Activated CD4-positive, alpha-beta T cell treated with anti-CD3 and anti-CD28 coated beads for 48 hours (primary cell): ENCODE results near the gene RXFP2.

ENCODE experiments used
- DNase-seq: peaks from one replicate; pipeline ENCODE4 v3.0.0-alpha.2; 2020

Gene RXFP2

GRCh38 chr13:31768351-31768750 lies 29.0 kb downstream of the RXFP2 start:
- DNase-seq, result no peak

- no peak for DNase-seq
Observed at GRCh38 chr13:31769575-31769974, 30.2 kb downstream of the RXFP2 start.

- DNase-seq, result no peak
Observed at GRCh38 chr13:31772231-31772630, 32.9 kb downstream of the RXFP2 start.

GRCh38 chr13:31773538-31773937 lies 34.2 kb downstream of the RXFP2 start:
- no peak for DNase-seq

GRCh38 chr13:31774186-31774750 lies 34.9 kb downstream of the RXFP2 start:
- no peak for DNase-seq

- no peak for DNase-seq
Observed at GRCh38 chr13:31775148-31775547, 35.8 kb downstream of the RXFP2 start.

GRCh38 chr13:31775686-31776085 lies 36.4 kb downstream of the RXFP2 start:
- DNase-seq, result no peak

- DNase-seq, result no peak
Observed at GRCh38 chr13:31781064-31781463, 41.7 kb downstream of the RXFP2 start.

GRCh38 chr13:31786011-31786410 lies 46.7 kb downstream of the RXFP2 start:
- DNase-seq, result no peak

- no peak for DNase-seq
Observed at GRCh38 chr13:31790992-31791391, 51.7 kb downstream of the RXFP2 start.

- no peak for DNase-seq
Observed at GRCh38 chr13:31793246-31793645, 53.9 kb downstream of the RXFP2 start.

GRCh38 chr13:31794452-31794851 lies 55.1 kb downstream of the RXFP2 start:
- no peak for DNase-seq

- DNase-seq, result no peak
Observed at GRCh38 chr13:31797154-31797775, 57.9 kb downstream of the RXFP2 start.

GRCh38 chr13:31798189-31798588 lies 58.9 kb downstream of the RXFP2 start:
- no peak for DNase-seq

- no peak for DNase-seq
Observed at GRCh38 chr13:31801088-31801487, 61.8 kb downstream of the RXFP2 start.

- no peak for DNase-seq
Observed at GRCh38 chr13:31803311-31803710, 64.0 kb downstream of the RXFP2 start.

- no peak for DNase-seq
Observed at GRCh38 chr13:31805841-31806240, 66.5 kb downstream of the RXFP2 start.

GRCh38 chr13:31807090-31807541 lies 67.8 kb downstream of the RXFP2 start:
- DNase-seq, result no peak

GRCh38 chr13:31814536-31814935 lies 75.2 kb downstream of the RXFP2 start:
- no peak for DNase-seq

GRCh38 chr13:31815361-31816144 lies 76.2 kb downstream of the RXFP2 start:
- no peak for DNase-seq

GRCh38 chr13:31818236-31818635 lies 78.9 kb downstream of the RXFP2 start:
- DNase-seq, result no peak

GRCh38 chr13:31824705-31825517 lies 85.6 kb downstream of the RXFP2 start:
- DNase-seq, result no peak

- no peak for DNase-seq
Observed at GRCh38 chr13:31826521-31826920, 87.2 kb downstream of the RXFP2 start.
